T-helper 9 cell (primary cell): ENCODE measurements around the gene CNTNAP2.

Source experiments
- DNase-seq: peaks from one replicate; pipeline ENCODE4 v3.0.0-alpha.2; 2020

The CNTNAP2 gene

GRCh38 chr7:147909431-147910148 is 1793.0 kb downstream of the CNTNAP2 start:
- no peak for DNase-seq

- DNase-seq: no peak
These were observed 1794.6 kb downstream of the CNTNAP2 start for GRCh38 chr7:147911201-147911601.

GRCh38 chr7:147912291-147912690 is 1795.7 kb downstream of the CNTNAP2 start:
- DNase-seq: no peak

GRCh38 chr7:147912946-147913638 is 1796.5 kb downstream of the CNTNAP2 start:
- no peak for DNase-seq

GRCh38 chr7:147915781-147916180 is 1799.2 kb downstream of the CNTNAP2 start:
- DNase-seq: no peak

GRCh38 chr7:147916573-147916972 is 1800.0 kb downstream of the CNTNAP2 start:
- DNase-seq: no peak

GRCh38 chr7:147923841-147924240 is 1807.2 kb downstream of the CNTNAP2 start:
- no peak for DNase-seq

- DNase-seq: no peak
These were observed 1820.8 kb downstream of the CNTNAP2 start for GRCh38 chr7:147937428-147937827.

- no peak for DNase-seq
These were observed 1824.8 kb downstream of the CNTNAP2 start for GRCh38 chr7:147941381-147941780.

- DNase-seq: no peak
These were observed 1827.7 kb downstream of the CNTNAP2 start for GRCh38 chr7:147944321-147944720.

- DNase-seq: no peak
These were observed 1836.3 kb downstream of the CNTNAP2 start for GRCh38 chr7:147952918-147953317.

GRCh38 chr7:147968046-147968610 is 1851.5 kb downstream of the CNTNAP2 start:
- DNase-seq: no peak

GRCh38 chr7:147971606-147972110 is 1855.1 kb downstream of the CNTNAP2 start:
- DNase-seq: no peak

GRCh38 chr7:147978201-147978600 is 1861.6 kb downstream of the CNTNAP2 start:
- no peak for DNase-seq

- no peak for DNase-seq
These were observed 1862.0 kb downstream of the CNTNAP2 start for GRCh38 chr7:147978651-147979050.

GRCh38 chr7:147980826-147981813 is 1864.5 kb downstream of the CNTNAP2 start:
- no peak for DNase-seq

- no peak for DNase-seq
These were observed 1865.7 kb downstream of the CNTNAP2 start for GRCh38 chr7:147982307-147982706.

GRCh38 chr7:147984265-147984664 is 1867.7 kb downstream of the CNTNAP2 start:
- no peak for DNase-seq

GRCh38 chr7:147990079-147990478 is 1873.5 kb downstream of the CNTNAP2 start:
- no peak for DNase-seq

- DNase-seq: no peak
These were observed 1874.3 kb downstream of the CNTNAP2 start for GRCh38 chr7:147990942-147991341.

GRCh38 chr7:147992698-147993097 is 1876.1 kb downstream of the CNTNAP2 start:
- no peak for DNase-seq

GRCh38 chr7:147997636-147998035 is 1881.0 kb downstream of the CNTNAP2 start:
- DNase-seq: no peak

- no peak for DNase-seq
These were observed 1883.4 kb downstream of the CNTNAP2 start for GRCh38 chr7:147999962-148000361.
